GM13976 (cell line): ENCODE measurements around the gene REC114.
"Not testable (repeated sequence)": the region's sequence is repeated elsewhere in the genome, so short reads cannot be mapped to it uniquely, and the experiment has no call there.

Experiments
- DNase-seq: peaks from one replicate; pipeline ENCODE4 v3.0.0; 2012; ENCODE audit warnings: low spot score
- in situ Hi-C: fragments of 300-500 bp; cut with MboI; formaldehyde crosslinking; loops from one replicate; pipeline ENCODE4 v1.12.0; 2022; ENCODE audit warnings: low sequenced_read_pairs, mixed read lengths, inconsistent platforms; ENCODE audit not compliant: unreplicated experiment
- TF ChIP-seq, protein P1 (sequence below): IDR thresholded peaks from 2 replicates; pipeline ENCODE4 v1.5.1; 2012; ENCODE audit warnings: borderline replicate concordance, mild to moderate bottlenecking; ENCODE audit not compliant: insufficient read depth; ENCODE audit errors: extremely low read depth, missing control alignments, control extremely low read depth

Gene REC114

DNA sequence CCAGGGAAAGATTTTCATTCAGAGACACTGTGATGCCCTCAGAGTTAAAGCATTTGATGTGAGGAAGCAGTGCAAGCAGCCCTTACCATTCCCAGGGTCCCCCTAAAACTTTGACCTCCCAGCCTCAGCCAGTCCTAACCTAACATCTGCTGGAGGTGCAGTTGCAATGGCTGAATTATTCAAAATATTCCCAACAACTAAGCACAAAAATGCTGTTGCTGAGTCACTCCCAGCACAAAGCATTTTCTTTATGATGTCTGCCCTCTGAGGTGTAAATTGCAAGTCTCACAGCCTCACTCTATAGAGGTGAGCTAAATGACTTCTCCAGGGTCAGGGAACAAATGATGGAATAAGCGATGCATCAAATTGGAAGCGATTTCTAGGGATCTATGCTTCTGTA, 6.4 kb upstream of the REC114 start:
- no peak for DNase-seq
- TF ChIP-seq, protein P1, sequence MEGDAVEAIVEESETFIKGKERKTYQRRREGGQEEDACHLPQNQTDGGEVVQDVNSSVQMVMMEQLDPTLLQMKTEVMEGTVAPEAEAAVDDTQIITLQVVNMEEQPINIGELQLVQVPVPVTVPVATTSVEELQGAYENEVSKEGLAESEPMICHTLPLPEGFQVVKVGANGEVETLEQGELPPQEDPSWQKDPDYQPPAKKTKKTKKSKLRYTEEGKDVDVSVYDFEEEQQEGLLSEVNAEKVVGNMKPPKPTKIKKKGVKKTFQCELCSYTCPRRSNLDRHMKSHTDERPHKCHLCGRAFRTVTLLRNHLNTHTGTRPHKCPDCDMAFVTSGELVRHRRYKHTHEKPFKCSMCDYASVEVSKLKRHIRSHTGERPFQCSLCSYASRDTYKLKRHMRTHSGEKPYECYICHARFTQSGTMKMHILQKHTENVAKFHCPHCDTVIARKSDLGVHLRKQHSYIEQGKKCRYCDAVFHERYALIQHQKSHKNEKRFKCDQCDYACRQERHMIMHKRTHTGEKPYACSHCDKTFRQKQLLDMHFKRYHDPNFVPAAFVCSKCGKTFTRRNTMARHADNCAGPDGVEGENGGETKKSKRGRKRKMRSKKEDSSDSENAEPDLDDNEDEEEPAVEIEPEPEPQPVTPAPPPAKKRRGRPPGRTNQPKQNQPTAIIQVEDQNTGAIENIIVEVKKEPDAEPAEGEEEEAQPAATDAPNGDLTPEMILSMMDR: no peak
- in situ Hi-C loops: no loop called here

DNA sequence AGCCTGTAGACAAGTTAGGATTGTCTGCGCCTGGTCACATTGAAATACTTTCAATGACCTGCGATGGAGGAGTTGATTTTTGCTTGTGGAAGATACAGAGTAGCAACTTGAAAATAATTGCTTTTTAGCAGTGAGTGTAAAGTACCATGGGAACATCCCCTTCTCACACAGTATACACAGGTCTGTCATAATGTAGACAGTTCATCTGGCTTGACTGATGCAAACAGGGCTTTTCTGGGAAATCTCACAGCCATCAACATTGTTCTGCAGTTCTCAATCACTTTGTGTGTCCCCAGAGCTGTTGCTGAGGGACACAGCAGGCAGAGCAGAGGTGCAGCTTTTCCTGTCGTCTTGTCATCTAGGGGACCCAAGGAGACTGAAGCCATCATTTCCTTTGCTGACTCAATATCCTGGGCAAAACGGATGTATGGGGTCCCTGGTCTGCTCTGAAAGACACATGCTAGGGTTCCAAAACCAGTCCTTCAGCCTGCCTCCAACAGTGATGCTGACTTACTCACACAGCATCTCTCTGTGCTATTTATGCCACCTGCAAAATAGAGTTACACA, 5.3 kb upstream of the REC114 start:
- in situ Hi-C loops: no loop called here
- DNase-seq: no peak
- TF ChIP-seq, protein P1: no peak

DNA sequence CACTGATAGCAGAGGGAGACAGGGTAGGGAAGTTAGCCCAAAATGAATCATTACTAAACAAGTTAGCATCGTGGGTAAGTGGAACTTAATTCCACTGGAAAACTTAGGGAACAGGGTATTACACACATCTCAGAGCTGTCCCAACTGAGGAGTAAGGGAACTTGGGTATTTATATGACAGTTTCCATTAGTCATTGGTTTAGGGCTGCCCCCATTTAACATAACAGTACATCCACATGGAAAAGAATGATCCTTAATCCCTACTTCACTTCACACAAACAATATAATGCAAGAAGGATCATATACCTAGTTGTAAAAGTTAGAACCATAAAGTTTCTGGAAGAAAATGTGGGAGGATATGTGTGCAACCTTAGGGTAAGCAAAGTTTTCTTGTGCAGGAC, 4.3 kb upstream of the REC114 start:
- TF ChIP-seq, protein P1: no peak
- no peak for DNase-seq
- in situ Hi-C loops: no loop called here

DNA sequence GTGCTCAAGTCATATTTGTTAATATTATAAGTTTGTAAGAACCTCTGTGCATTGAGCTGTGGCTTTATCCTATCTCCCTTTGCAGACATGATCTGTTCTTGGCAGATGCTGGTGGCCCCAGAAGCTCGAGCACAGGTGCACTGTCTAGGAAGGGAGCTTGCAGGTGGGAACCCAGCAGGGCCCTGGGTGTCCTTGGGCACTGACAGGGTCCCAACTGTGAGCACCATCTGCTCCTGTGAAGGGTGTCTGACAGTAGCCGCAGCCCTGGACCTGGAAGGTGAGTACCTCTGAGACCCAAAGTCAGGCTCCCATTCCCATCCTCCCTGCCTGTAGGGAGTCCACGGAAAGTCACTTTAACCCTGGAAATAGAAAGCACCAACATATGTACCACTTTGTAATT, 2.4 kb upstream of the REC114 start:
- in situ Hi-C loops: no loop called here
- DNase-seq: no peak

DNA sequence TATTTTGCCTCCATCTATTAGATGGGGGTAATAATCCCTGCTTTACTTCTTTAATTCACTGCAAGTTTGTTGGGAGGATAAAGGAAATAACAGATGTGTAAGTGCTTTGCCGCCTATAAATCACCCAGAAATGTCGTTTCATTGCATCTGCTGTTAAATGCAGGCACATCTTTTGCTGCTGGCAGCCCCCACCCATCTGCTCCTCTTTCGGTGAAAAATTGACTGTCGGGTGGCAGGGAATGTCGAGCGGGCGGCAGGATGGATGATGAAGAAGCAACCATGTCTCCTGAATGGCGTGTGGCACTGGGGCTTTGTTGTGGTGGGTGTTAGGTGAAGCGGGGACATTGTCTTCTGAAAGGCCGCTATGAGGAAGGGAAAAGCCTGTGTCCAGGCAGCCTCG, 543 bp upstream of the REC114 start:
- TF ChIP-seq, protein P1: no peak
- no peak for DNase-seq
- in situ Hi-C loops: no loop called here

More for the DNA sequence above, 2.4 kb upstream of the REC114 start:
- TF ChIP-seq, protein P1: no peak

DNA sequence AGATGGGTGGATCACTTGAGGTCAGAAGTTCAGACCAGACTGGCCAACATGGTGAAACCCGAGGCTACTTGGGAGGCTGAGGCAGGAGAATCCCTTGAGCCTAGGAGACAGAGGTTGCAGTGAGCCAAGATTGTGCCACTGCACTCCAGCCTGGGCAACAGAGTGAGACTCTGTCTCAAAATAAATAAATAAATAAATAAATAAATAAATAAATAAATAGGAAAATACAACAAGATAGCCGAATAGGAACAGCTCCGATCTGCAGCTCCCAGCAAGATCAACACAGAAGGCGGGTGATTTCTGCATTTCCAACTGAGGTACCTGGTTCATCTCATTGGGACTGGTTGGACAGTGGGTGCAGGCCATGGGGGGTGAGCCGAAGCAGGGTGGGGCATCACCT, 4.5 kb downstream of the REC114 start:
- in situ Hi-C loops, DNase-seq: not testable (repeated sequence)

DNA sequence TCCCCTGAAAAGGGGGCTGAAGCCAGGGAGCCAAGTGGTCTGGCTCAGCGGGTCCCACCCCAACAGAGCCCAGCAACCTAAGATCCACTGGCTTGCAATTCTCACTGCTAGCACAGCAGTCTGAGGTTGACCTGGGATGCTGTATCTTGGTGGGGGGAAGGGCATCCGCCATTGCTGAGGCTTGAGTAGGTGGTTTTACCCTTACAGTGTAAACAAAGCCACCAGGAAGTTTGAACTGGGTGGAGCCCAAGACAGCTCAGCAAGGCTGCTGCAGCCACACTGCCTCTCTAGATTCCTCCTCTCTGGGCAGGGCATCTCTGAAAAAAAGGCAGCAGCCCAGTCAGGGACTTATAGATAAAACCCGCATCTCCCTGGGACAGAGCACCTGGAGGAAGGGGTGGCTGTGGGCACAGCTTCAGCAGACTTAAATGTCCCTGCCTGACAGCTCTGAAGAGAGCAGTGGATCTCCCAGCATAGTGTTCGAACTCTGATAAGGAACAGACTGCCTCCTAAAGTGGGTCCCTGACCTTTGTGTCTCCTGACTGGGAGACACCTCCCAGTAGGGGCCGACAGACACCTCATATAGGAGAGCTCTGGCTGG, 5.3 kb downstream of the REC114 start:
- DNase-seq, in situ Hi-C loops: not testable (repeated sequence)

DNA sequence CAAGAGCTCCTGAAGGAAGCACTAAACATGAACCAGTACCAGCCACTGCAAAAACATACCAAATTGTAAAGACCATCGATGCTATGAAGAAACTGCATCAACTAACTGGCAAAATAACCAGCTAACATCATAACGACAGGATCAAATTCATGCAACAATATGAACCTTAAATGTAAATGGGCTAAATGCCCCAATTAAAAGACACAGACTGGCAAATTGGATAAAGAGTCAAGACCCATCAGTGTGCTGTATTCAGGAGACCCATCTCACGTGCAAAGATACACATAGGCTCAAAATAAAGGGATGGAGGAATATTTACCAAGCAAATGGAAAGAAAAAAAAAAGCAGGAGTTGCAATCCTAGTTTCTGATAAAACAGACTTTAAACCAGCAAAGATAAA, 7.0 kb downstream of the REC114 start:
- in situ Hi-C loops, DNase-seq: not testable (repeated sequence)
